ENCODE results near the gene MVK.

DNA sequence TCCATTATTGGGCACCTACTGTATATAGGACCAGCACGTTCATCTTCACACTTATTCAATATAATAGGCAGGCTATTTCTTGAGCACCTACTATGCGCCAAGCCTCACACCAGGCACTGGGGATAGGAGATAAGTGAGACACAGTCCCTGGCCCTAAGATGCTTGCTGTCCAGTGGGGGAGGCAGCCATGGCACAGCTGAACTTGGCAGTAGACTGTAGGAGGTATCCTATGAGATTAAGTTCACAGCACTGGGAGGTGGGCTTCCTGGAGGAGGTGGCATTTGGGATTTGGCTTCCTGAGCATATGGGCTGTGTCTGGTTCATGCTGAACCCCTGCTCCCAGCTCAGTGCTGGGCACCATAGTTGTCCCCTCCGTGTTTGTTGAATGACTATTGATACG lies 65.1 kb downstream of the MVK start:
- TF ChIP-seq, protein P1, sequence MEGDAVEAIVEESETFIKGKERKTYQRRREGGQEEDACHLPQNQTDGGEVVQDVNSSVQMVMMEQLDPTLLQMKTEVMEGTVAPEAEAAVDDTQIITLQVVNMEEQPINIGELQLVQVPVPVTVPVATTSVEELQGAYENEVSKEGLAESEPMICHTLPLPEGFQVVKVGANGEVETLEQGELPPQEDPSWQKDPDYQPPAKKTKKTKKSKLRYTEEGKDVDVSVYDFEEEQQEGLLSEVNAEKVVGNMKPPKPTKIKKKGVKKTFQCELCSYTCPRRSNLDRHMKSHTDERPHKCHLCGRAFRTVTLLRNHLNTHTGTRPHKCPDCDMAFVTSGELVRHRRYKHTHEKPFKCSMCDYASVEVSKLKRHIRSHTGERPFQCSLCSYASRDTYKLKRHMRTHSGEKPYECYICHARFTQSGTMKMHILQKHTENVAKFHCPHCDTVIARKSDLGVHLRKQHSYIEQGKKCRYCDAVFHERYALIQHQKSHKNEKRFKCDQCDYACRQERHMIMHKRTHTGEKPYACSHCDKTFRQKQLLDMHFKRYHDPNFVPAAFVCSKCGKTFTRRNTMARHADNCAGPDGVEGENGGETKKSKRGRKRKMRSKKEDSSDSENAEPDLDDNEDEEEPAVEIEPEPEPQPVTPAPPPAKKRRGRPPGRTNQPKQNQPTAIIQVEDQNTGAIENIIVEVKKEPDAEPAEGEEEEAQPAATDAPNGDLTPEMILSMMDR (conservative IDR thresholded peaks at IDR 0.05 in 1 of 2, IDR thresholded peaks at IDR 0.05 in 1 of 2; ENCODE audit: low read depth in 1 of 2, low read length in 2 of 2), result no peak
- no peak for TF ChIP-seq EZH2 (IDR thresholded peaks at IDR 0.05; ENCODE audit: low read length, missing control alignments)

Measured in fibroblast of lung (primary cell).